ENCODE data around the gene SHKBP1.

- TF ChIP-seq CTCF (conservative IDR thresholded peaks at IDR 0.05; ENCODE audit: low read depth, low read length) (no peak), EZH2 (IDR thresholded peaks at IDR 0.05; ENCODE audit: borderline replicate concordance, low read depth, low read length, poor library complexity, severe bottlenecking) (no peak)
Measured at GRCh38 chr19:40629346-40629745, 52.7 kb downstream of the SHKBP1 start.
